GM18873 (cell line): ENCODE measurements around the gene MACF1.
"Not testable (repeated sequence)": the region's sequence is repeated elsewhere in the genome, so short reads cannot be mapped to it uniquely, and the experiment has no call there.

Experiments
- ATAC-seq: cut with Tn5 transposase; IDR thresholded peaks from one replicate; pipeline ENCODE4 v1.9.1; 2021; ENCODE audit warnings: mild to moderate bottlenecking, moderate library complexity, moderate number of reproducible peaks; ENCODE audit not compliant: unreplicated experiment, low FRiP score

The MACF1 gene

DNA sequence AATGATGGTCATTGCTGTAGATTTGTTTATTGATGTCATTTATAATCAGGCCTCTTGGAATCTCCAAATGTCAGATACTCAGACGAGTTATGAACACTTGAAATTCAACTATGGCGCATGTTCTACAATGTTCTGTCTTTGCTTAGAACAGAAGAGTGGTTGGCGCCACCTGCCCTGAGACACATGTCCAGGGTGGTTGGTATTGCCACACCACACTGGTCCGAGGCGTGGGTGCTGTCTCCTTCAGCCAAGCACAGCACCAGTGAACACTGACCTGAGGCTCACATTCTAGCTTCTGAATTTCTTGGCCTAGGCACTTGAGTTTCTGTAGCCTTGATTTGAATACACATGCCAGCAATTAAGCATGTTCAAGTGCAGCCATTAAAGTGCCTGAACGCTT is 276.8 kb downstream of the MACF1 start:
- no peak for ATAC-seq

DNA sequence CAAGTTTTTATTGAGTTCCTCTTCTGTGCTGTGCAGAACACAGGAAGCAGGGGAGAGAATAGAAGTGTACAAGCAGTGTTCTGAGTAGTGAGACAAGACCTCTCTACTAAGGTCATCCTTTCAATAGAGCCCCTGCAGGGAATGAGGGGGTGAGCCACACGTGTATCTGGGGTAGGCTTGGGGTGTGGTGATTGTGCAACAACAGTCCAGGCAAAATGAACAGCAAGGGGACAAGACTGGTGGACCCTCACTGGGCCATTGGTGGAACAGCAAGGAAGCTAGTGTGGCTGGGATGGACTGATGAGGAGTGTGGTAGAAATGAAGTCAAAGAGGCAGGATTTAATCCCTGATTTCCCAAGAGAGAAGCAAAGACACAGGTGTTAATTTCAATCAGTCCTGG is 278.8 kb downstream of the MACF1 start:
- ATAC-seq, result no peak

DNA sequence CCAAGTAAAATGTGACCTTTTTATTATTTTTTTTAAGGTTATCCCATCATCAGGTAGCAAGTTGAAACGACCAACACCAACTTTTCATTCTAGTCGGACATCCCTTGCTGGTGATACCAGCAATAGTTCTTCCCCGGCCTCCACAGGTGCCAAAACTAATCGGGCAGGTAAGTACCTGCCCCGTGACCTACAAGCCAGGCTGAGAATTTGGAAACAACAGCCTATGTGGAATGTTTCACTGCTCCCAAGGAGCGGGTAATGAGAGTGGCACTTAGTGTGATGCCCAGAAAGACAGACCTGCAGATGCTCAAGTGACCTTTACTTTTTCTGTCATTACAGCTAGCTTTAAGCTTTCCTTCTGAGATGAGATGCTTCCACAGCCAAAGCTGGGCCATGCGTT is 280.1 kb downstream of the MACF1 start:
- no peak for ATAC-seq

DNA sequence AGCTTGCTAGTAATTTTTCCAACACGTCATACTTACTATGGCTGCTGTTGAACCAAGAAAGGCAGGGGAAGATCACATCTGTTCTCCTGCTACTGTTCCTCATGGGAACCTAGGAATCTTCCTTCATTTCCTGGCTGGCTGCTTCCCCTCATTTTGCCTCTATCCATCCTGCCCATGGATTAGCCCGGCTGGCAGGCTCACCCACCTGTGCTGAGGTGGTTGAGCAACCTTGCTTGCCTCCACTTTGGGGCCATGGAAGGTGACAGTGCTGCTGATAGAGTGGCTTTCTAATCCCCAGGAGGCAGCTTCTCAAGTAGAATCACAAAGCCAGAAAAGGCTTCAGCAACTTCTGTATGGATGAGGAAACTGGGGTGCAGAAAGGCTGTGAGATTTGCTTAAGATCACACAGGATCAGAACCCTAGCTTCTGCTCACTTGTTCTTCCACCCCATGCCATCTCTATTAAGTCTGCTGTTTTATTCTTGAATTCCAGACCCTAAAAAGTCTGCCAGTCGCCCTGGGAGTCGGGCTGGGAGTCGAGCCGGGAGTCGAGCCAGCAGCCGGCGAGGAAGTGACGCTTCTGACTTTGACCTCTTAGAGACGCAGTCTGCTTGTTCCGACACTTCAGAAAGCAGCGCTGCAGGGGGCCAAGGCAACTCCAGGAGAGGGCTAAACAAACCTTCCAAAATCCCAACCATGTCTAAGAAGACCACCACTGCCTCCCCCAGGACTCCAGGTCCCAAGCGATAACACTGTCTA is 280.7 kb downstream of the MACF1 start:
- ATAC-seq, result no peak

DNA sequence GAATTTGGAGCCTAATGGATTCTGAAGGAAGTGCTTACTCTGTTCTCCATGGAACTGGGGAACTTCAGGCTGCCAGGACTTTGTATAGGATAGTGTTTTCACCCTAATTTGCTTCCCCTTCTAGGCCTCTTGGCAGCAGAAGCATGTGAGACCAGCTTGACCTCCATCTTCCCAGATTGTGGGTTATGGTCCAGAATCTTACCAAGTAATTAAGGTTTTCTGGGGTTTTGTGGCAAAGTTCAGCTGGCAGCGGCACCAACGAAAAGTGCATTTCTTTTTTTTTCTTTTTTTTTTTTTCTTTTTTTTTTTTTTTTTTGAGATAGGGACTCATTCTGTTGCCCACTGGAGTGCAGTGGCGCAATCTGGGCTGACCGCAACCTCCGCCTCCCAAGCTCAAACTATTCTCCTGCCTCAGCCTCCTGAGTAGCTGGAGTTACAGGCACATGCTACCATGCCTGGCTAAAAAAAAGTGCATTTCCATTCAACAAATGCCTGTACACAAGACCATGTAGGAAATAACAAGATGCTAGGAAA is 283.6 kb downstream of the MACF1 start:
- no peak for ATAC-seq

DNA sequence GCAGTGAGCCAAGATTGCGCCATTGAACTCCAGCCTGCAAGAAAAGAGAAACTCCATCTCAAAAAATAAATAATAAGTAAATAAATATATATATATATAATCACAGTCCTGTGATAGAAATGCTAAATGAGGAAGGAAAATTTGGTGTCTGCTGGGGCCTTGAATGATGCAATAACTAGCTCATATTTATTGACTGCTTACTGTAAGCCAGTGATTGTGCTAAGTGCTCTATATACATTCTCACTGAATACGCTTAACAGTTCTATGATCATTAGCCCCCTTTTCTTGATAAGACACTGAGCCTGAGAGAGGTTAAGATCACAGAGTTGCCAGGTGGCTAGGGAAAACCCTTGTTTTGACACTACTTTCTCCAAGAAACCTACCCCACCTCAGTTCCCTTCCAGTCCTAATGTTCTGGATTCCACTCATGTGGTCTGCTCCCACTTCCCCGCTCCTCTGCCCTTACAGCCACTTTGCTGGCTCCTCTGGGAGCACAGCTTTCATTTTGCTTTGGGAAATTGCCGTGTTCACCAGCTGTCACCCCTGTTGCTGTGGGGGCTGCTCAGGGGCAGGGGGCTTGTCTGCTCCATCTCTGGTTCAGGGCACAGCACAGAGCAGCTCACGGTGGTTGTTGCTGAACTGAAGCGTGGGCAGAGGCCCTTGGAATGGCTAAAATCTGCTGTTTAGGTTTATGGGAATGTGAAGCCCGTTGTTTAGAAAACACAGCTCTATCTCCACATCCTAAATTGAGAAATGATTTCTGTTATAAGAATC is 284.5 kb downstream of the MACF1 start:
- ATAC-seq, result no peak

DNA sequence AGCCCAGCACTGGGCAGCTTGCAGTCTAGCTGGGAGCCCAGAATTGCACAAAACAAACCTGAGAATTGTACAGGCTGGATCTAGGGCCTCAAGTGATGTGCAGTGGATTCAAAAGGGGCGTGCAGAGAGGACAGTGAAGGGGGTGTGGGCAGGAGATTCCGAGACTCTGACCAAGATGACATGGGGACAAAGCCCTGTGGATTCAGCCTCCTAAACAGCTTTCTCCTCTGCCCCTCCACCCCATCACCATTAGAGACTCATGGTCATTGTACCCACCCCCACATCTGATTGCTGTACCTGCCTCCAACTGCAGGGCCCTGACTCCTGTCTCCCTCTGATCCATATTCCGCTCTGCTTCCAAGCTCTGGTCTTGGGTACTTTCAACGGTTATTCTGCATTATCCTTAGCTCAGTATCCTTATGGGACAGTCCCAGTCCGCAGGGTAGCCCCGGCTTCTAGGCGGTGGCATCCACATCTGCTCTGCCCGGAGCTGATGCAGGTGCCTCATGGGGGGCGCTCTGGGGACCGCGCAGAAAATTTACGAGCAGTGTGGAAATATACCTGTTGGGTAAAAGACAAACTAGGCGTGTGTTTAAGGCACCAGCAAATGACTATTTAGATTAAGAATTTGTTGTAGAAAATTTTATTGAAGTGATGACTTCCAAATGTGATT is 285.2 kb downstream of the MACF1 start:
- ATAC-seq, result no peak

DNA sequence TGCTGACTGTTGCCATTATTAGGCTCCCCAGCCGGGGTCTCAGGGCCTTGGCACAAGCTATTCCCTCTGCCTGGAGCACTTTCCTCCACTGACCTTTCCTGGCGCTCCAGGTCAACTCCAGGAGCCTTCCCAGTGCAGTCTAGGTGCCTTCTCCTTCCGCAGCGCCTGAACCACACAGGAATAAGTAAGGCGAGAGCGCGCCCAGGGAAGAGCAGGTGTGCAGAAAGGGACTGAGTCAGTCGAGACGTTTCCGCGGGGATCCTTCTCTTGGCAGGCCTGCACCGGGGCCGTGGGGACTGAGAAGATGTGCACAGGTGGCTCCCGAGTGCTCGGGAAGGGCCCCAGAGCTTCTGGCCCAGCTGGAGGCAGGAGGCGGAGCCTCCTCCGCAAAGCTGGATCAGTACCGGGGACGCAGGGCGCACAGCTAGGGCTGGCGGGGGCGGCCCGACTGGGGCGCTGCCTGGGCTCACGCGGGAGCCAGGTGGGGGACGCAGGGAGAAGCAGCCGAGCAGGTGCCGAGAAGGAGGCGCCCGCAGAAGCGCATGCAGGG is 286.2 kb downstream of the MACF1 start:
- no peak for ATAC-seq

DNA sequence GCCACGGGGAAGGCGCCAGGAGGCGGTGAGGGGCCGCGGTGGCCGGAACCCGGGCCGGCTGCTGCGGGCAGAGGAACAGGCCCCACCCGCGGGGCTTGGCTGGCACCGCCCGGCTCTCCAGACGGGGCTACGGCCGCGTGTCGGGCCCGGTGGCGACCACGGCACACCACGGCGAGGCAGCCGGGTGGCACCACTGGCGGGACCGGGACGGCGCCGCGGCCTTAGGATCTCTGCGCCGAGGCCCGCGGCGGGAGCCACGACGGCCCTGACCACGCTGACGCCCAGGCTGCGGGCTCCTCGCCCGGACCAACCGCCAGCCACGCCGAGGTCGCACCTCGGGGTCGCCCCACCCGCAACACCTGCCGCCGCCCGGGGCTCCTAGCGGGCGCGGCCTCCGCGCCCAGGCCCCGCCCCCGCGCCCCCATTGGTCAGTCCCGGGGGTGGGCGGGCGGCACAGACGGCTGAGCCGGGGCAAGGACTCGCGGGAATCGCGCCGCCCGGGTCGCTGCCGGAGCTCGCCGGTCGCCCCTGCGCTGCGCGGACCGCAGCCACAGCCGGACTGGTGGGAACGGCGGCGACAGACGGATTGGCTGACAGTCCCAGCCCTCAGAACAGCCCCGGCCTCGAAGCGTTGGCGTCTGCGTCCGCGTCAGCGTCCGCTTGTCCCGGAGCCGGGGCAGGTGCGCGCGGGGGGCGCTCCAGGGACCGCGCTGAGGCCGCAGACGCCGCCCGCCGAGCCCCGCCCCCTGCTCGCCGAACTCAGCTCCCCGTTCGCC is 286.8 kb downstream of the MACF1 start, which contains the start of gene BMP8A:
BMP8A (plus strand) TSS at position 491 of the 776 bp plus-strand sequence. CDS start 356 bp downstream, outside the sequence.
- ATAC-seq, result peak; percentile 48

DNA sequence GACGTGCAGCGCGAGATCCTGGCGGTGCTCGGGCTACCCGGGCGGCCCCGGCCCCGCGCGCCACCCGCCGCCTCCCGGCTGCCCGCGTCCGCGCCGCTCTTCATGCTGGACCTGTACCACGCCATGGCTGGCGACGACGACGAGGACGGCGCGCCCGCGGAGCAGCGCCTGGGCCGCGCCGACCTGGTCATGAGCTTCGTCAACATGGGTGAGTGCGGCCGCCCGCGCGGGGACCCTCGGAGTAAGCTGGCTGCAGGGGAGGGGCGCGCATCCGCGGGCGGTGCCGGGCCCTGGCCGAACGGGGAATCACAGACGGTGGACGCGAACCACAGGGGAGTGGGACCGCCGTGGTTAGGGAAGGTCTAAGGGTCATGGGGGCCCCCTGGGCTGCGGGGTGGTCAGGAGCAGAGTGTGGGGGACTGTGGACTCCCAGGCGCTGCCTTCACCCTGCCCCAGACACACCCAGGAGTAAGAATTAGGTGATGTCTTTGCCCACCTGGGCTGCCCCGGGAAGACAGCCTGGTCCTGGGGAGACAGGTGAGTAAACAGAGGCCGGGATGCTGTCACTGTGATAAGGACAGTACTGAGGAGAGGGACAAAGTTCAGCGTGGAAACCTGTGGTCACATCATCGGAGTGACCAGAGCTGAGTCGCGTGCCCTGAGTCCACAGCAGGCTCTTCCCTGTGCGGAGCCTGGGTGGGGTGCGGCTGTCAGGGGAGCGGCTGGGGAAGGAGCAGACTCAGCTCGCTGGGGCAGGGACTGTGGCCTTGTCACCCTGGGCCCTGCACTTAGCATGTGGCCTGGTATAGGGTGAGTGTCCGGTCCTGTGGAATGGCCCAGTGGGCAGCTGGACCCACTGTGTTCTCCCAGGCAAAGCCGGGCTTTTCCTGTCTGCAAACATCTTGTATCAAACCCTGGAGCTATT is 287.9 kb downstream of the MACF1 start:
- ATAC-seq, result not testable (repeated sequence)

DNA sequence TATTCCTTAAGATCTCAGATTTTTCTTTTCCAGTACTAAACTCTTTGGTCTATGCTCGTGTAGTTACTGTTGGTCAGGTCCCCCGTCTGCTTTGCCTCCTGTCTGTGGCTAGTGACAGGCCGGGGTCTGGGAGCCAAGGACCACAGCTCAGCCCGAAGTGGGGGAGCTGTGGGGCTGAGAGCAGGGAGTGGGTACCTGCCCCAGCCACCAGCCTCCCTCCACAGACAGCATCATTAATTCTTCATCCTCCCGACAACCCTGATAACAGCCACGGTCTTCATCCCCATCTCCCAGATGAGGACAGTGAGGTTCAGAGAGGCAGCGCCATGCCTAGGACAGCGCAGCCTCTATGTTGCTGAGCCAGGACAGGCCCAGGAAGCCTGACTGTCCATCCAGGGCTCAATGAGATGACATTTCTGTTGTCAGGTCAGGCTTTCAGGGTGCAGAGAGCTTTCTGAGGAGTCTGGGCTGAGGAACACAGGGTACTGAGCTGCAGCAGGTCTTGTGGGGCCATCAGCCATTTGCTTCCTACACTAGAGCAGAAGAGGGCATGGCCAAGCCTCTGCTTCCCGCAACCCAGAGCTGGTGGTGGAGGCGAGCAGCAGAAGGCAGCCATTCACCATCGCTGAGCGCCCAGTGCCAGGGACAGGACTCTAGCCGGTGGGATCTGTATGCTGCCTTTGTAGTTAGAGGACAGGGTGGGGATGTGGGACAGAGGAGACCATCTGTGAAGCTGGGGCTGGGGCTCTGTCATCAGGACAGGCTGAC is 288.7 kb downstream of the MACF1 start:
- ATAC-seq, result not testable (repeated sequence)

DNA sequence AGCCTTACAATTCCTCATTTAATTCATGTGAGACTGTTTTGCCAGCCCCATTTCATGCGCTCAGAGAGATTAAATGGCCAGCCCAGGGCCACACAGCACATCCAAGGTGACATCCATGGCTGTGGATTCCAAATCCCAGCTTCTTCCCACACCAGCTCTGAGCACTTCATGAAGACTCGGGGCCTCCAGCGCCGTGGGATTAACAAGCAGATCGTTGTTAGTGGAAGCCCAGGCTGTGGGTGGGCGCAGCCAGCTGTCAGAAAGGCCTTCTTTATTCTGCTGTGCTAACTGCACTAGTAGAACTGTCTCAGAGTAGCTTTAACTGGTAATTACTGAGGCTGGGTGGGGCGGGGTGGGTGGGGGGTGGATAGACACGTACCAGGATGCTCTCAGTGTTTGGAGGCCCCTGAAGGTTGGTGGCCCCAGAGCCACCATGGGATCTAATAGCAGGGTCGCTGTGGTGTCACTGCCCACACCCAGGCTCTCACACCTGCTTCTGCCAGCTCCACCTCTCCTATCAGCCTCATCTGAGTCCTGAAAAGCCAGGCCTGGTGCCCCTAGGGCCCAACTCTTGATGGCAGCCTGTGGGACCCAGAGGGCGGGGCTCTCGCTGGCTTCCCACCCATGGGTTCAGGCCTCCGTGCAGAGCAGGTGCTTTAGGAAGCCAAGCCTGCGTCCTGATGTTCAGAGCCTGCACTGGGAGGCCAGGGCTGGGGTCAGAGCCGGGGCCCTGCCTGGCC is 290.3 kb downstream of the MACF1 start:
- ATAC-seq, result no peak

DNA sequence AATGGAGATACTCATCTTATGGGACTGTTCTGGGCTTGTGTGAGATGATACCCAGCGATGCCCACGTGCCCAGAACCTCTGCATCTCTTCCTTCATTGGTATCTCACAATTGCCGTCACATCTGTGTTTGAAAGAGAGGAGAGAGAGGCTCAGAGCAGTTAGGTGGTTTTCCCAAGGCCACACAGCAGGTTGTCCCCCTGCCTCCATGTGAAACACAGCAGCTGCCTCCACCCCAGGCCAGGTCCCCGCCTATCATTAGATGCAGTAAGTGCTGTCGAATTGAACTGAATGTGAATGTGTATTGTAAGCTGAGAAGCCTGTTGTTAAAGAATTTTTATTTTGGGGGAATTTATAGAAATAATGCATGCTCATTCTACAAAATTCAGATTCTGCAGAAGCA is 292.0 kb downstream of the MACF1 start:
- not testable (repeated sequence) for ATAC-seq

DNA sequence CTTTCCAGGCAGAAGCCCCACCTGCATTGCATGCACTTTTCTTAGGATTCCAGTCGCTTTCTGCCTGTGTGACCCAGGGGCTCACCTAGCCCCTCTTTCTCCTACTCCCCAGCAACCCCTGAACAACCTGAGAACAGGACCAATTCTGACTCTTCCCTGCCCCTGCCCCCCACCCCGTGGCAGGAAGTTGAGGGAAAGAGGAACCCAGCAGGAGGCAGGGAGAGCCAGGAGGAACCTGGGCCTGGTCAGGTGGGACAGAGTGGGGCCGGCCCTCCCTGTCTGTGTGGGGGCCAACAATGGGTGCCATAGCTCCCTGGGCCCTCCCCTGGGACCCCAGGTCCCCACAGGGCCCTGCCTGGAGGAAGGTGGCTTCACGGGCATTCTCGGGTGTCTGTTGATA is 293.1 kb downstream of the MACF1 start:
- ATAC-seq, result no peak

DNA sequence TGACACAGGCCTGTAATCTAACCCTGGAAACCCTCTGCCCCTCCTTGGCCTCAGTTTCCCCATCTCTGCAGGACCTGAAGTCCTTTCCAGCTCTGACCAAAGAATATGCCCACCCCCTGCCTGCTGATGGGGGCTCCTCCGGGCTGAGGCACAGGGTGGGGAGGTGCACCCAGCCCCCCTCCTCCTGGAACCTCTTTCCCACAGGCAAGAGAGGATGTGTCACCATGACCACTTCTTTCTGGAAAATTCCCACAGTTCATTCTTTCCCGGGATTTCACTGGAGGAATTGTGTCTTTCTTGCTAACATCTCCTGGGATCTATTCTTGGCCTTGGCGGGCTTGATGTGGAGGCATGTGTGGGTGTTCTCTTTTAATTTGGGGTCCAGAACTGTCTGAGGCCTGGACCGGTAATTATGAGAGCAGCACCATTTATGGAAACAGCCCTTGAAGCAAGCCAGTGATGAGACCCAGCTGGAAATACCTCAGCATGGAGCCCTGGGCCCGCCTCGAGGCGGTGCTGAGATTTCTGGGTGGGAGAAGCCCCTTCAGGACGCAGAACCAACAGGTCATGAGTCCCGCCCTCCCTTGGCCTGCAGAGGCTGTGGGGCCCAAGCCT is 293.7 kb downstream of the MACF1 start:
- not testable (repeated sequence) for ATAC-seq

DNA sequence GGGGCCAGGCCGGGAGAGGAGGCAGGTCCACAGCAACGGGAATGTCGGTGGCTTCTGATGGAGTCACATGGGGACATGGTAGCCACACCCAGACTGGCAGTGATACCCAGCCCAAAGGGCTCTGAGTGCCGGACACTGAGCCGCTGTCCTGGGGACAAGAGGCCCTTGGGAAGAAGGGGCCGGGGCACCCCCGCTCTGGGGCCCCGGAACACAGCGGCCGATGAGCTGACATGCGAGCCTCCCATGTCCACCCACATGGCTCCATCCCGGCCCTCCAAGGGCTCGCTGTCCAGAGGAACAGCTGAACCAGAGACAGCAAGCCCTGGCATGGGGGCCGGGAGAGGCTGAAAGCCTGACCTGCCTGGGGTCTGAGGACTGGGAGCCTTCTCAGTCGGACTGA is 294.3 kb downstream of the MACF1 start:
- ATAC-seq, result not testable (repeated sequence)

DNA sequence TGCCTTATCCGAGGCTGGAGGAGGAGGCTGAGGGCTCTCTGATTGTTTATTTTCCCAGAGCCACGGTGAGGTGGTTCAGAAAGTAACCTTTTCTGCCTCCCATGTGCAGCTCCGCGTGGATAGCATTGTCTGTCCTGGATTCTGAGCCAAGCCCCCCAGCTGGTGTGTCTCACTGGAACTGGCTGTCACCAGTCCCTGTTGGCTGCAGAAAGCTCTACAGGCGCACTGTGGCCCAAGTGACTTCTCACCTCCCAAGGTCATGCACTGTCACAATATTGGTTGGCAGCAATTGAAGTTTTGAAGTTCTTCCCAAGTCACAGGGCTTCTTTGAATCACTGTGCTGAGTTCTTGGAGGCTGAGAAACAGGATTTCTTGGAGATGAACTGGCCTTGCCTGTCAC is 295.2 kb downstream of the MACF1 start:
- ATAC-seq, result no peak
